SK-MEL-5 (cell line): Measurements from ENCODE around the gene RBM42. TPM values are rescaled to one million over a fixed set of nuclear protein-coding genes. Genes with fewer than 3 reads are reported as not detected.
"Not testable (repeated sequence)": the region's sequence is repeated elsewhere in the genome, so short reads cannot be mapped to it uniquely, and the experiment has no call there.

Experiments used
- DNase-seq: peaks from one replicate; pipeline ENCODE4 v3.0.0-alpha.2; 2016; ENCODE audit warnings: low read depth, low spot score
- in situ Hi-C: cut with HindIII; loops from 2 replicates; pipeline ENCODE4 v1.10.0; 2016; ENCODE audit warnings: low sequenced_read_pairs, high pct_unique_total_duplicates, low pct_unique_long_range_greater_than_20kb
- total RNA-seq: library from RNA; depleted of rRNA; stranded (reverse); fragments of >200 nt; shearing (Covaris generic); gene quantifications from 2 replicates; pipeline ENCODE4 v1.2.3, GENCODE V29; 2014

RBM42 gene
- total RNA-seq, 1 experiment from 2014 or later: 58.2 TPM

- DNase-seq: peak; percentile 74
- in situ Hi-C loops: no loop called here
These were observed 14.7 kb downstream of the RBM42 start for GRCh38 chr19:35643255-35644205.

- in situ Hi-C loops: no loop called here
- peak; percentile 94 for DNase-seq
These were observed 15.6 kb downstream of the RBM42 start for GRCh38 chr19:35644206-35644986.

GRCh38 chr19:35644987-35645679, 16.3 kb downstream of the RBM42 start:
- peak; percentile 71 for DNase-seq
- in situ Hi-C loops: no loop called here

- in situ Hi-C loops: no loop called here
- no peak for DNase-seq
These were observed 17.1 kb downstream of the RBM42 start for GRCh38 chr19:35645680-35646511.

- DNase-seq: peak; percentile 98
- in situ Hi-C loops: no loop called here
These were observed 19.5 kb downstream of the RBM42 start, which contains the start of gene COX6B1 for GRCh38 chr19:35648017-35648961. Gene COX6B1 (plus strand): TSS chr19:35648323. CDS start chr19:35651244, 2,921 bp downstream.

- in situ Hi-C loops: no loop called here
These were observed 21.7 kb downstream of the RBM42 start for GRCh38 chr19:35650581-35650980.

GRCh38 chr19:35654828-35655227, 26.0 kb downstream of the RBM42 start:
- in situ Hi-C loops, DNase-seq: not testable (repeated sequence)

More at GRCh38 chr19:35650581-35650980, 21.7 kb downstream of the RBM42 start:
- DNase-seq: no peak

- in situ Hi-C loops: no loop called here
- DNase-seq: no peak
These were observed 26.8 kb downstream of the RBM42 start for GRCh38 chr19:35655600-35655999.

- in situ Hi-C loops: no loop called here
- no peak for DNase-seq
These were observed 27.9 kb downstream of the RBM42 start for GRCh38 chr19:35656700-35657099.

- DNase-seq: no peak
- in situ Hi-C loops: no loop called here
These were observed 29.3 kb downstream of the RBM42 start for GRCh38 chr19:35657904-35658700.

GRCh38 chr19:35661995-35662340, 33.1 kb downstream of the RBM42 start:
- in situ Hi-C loops: no loop called here
- no peak for DNase-seq

GRCh38 chr19:35663981-35664380, 35.1 kb downstream of the RBM42 start:
- in situ Hi-C loops: no loop called here
- no peak for DNase-seq

GRCh38 chr19:35665157-35665556, 36.3 kb downstream of the RBM42 start:
- in situ Hi-C loops: no loop called here
- no peak for DNase-seq

- no peak for DNase-seq
- in situ Hi-C loops: no loop called here
These were observed 36.8 kb downstream of the RBM42 start for GRCh38 chr19:35665604-35666003.

- no peak for DNase-seq
- in situ Hi-C loops: no loop called here
These were observed 37.5 kb downstream of the RBM42 start, which contains the start of gene UPK1A for GRCh38 chr19:35666251-35666913. Gene UPK1A (plus strand): TSS chr19:35666517. CDS start chr19:35666813, 296 bp downstream.
